ENCODE measurements around the gene PA2G4. TPM values are rescaled to one million over a fixed set of nuclear protein-coding genes. Genes with fewer than 3 reads are reported as not detected.

Gene PA2G4
- total RNA-seq, 1 experiment from 2014 or later = 384 TPM

- no peak for DNase-seq (ENCODE audit: low read depth)
Observed at GRCh38 chr12:56153678-56154065, 49.3 kb downstream of the PA2G4 start.

- no peak for DNase-seq (ENCODE audit: low read depth)
Observed at GRCh38 chr12:56154246-56154771, 50.0 kb downstream of the PA2G4 start.

DNA sequence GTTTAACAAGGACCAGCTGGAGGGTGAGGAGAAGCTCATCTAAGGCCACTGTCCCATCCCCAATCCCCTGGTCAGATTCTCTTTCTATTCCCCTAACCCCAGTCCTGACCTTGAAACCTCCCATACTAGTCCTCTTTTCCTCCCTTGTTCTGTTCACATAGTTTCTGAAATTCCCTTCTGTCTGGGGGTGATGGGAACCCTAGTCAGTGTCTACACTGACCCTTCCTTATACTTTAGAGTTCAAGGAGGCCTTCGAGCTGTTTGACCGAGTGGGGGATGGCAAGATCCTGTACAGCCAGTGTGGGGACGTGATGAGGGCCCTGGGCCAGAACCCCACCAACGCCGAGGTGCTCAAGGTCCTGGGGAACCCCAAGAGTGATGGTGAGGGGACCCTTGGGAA is 50.5 kb downstream of the PA2G4 start:
- no peak for DNase-seq (ENCODE audit: low read depth)

DNA sequence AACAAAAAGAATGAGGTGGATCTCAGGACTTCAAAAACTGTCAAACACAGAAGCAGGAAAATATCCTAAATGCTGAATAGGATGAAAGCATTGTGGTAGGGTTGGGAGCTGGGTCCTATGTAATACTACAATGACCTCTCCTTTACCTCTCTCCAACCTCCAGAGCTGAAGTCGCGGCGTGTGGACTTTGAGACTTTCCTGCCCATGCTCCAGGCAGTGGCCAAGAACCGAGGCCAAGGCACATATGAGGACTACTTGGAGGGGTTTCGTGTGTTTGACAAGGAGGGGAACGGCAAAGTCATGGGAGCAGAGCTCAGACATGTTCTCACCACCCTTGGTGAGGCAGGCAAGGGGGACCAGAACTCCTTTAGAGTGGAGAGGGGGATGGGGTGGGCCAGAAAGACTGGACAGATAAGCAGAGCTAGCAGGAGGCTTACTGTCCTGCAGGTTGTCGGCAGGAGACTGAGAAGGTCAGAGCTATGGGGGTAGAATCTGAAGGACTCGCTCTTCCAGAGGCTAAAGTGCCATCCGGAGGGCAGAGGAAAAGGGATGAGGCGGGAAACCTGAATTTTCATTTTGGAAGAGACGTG is 51.0 kb downstream of the PA2G4 start:
- DNase-seq (ENCODE audit: low read depth) = no peak

DNA sequence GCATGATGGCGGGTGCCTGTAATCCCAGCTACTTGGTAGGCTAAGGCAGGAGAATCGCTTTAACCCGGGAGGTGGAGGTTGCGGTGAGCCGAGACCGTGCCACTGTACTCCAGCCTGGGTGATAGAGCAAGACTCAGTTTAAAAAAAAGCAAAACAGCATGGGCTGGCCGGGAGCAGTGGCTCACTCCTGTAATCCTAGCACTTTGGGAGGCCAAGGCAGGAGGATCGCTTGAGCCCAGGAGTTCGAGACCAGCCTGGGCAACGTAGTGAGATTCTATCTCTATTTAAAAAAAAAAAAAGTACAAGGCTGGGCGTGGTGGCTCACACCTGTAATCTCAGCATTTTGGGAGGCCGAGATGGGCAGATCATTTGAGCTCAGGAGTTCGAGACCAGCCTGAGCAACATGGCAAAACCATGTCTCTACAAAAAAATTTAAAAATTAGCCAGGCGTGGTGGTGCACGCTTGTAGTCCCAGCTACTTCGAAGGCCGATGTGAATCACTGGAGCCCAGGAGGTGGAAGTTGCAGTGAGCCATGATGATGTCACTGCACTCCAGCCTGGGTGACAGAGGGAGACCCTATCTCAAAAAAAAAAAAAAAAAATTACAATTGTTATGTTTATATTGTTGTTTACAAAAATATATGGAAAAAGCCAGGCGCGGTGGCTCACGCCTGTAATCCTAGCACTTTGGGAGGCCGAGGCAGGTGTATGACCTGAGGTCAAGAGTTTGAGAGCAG is 52.3 kb downstream of the PA2G4 start:
- DNase-seq (ENCODE audit: low read depth) = peak; percentile 60

GRCh38 chr12:56157201-56158028 is 53.1 kb downstream of the PA2G4 start:
- DNase-seq (ENCODE audit: low read depth) = peak; percentile 84

DNA sequence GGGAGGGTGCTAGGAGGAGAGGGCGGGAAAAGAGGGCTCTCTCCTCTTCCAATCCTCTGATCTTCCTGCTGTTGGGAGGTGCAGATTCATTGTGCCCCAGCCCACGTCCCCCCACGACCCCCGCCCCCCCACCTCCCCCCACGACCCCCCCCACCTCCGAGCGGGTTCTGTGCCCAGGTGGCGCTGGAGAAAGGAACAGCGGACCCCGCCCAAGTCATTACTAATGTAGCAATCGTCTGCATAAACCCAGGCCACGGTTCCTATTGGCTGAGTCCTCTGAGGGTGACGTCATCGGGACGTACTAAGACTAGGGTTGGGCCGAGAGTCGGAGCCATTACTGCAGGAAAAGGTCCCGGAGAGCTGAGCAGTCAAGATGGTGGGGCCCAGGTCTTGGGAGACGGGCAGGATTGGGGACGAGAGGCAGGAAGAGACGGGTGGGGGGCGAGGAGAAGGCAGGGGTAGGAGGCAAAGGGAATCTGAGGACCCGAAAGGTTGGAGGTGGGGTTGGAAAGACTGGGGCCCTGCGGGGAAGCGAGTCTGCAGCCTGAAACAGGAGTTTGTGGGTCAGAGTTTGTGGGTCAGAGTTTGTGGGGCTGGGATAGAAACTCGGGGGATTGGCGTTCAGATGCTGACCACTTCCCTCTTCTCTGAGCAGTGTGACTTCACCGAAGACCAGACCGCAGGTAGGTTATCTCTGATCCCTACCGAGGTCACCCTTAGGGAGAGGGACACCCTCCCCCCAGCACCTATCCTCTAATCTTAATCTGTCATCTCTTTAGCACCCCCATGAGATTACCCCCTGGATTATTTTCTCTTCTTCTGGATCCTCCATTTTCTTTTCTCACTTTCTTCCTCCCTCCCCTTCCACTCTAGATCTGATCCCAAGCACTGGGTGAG is 53.9 kb downstream of the PA2G4 start, which contains the start of gene MYL6:
Gene MYL6, plus strand, starts transcription at position 331 of the 897 bp plus-strand sequence. Its CDS starts 43 bp downstream, at position 374.
- DNase-seq (ENCODE audit: low read depth) = peak; percentile 98

- DNase-seq (ENCODE audit: low read depth) = peak; percentile 74
Observed at GRCh38 chr12:56158926-56159461, 54.6 kb downstream of the PA2G4 start.

DNA sequence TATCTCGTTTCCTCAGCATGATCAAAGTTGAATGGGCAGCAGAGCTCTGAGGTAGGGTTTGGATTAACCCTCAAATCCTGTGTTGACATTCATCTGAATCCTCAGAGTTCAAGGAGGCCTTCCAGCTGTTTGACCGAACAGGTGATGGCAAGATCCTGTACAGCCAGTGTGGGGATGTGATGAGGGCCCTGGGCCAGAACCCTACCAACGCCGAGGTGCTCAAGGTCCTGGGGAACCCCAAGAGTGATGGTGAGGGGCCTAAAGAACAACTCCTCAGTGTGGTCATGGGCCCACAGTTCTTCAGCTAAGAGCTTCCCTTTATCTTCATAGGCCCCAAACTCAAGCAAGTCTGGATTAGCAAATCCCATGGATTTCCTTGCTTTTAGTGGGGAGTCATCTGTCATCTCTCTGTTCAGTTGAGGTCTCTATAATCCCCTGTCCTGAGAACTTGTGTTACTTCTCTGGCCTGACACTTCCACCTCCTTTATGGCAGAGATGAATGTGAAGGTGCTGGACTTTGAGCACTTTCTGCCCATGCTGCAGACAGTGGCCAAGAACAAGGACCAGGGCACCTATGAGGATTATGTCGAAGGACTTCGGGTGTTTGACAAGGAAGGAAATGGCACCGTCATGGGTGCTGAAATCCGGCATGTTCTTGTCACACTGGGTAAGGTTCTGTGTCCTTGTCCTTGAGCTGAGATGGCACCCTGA is 55.3 kb downstream of the PA2G4 start:
- no peak for DNase-seq (ENCODE audit: low read depth)

- DNase-seq (ENCODE audit: low read depth) = peak; percentile 32
Observed at GRCh38 chr12:56160193-56160763, 55.9 kb downstream of the PA2G4 start.

DNA sequence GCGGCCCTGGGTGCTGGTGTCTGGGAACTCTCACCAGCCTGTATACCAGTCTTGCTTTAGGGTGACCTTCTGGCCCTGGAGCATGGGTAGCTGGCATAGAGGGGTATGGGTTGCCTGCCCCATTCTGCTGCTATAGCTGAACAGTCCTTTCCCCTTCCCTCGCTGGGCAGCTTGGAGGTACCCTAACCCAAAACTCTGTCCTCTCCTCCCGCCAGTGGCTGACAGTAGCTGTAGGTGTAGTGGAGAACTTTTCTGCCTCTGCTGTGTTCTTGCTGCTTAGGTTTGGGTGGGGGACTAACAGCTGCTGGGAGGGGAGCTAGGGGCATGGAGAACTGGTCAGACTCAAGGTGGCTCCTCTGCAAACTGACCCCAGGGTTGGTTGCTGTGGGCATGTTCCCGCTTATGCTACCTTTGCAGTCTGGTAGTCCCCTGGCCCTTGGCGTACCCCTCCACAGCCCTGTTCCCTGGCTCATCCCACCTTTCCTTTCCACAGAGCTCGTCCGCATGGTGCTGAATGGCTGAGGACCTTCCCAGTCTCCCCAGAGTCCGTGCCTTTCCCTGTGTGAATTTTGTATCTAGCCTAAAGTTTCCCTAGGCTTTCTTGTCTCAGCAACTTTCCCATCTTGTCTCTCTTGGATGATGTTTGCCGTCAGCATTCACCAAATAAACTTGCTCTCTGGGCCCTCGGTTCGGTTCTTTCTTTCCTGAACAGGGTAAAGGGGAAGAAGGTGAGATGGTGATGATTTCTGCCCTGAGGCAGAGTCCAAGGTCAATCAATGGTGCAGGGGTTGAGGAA is 56.7 kb downstream of the PA2G4 start:
- DNase-seq (ENCODE audit: low read depth) = no peak

DNA sequence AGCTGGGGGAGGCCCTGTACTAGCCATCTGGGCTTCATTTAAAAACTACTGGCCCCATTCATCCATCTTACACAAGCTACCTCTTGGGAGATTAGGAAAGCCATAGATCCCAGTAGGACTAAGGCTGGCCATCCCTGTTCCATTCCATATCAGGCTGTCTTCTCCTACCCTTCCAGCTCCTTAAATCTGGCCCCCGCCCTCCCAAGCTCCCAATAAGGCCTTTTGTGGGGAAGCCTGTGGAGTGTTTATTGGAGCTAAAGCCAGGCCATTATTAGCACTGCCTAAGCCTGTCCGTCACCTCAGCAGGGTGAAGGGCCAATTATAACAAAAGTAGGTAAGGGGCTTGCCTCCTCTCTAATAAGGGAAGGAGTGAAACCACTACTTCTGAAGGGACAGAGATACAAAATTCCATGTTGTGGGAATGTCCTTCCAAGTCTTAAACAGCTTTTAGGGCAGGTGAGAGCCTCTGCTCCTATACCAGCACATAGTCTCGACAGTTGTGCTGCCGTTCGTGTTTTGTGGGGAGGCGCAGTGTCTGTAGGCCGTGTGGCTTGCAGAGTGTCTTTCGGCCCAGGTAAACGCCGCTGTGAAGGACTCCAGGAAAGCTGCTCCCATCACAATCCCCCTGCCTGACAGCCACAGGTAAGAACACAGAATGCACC is 57.5 kb downstream of the PA2G4 start:
- no peak for DNase-seq (ENCODE audit: low read depth)

GRCh38 chr12:56162468-56163290 is 58.3 kb downstream of the PA2G4 start:
- no peak for DNase-seq (ENCODE audit: low read depth)

Measured in Daoy (cell line).